Measurements from ENCODE around the gene OR5H1.

DNA sequence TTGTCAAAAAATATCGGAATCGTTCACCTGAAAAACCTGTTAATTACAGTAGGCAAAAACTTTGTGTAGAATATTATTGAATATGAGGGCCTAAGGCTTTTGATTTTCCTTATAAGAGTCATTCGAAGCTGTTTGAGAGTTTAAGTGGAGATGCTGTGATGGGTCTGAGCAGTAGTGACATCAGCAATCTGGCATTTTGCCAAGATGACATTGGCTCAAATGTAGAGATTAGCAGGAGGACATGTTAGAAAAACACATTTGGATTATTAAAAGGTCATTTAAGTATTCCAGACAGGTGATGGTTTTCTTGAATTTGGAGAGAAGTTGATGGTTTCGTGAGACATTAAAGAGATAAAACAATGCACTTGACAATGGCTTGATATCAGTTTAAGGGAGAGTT lies 30.7 kb upstream of the OR5H1 start:
- TF ChIP-seq, protein P1, sequence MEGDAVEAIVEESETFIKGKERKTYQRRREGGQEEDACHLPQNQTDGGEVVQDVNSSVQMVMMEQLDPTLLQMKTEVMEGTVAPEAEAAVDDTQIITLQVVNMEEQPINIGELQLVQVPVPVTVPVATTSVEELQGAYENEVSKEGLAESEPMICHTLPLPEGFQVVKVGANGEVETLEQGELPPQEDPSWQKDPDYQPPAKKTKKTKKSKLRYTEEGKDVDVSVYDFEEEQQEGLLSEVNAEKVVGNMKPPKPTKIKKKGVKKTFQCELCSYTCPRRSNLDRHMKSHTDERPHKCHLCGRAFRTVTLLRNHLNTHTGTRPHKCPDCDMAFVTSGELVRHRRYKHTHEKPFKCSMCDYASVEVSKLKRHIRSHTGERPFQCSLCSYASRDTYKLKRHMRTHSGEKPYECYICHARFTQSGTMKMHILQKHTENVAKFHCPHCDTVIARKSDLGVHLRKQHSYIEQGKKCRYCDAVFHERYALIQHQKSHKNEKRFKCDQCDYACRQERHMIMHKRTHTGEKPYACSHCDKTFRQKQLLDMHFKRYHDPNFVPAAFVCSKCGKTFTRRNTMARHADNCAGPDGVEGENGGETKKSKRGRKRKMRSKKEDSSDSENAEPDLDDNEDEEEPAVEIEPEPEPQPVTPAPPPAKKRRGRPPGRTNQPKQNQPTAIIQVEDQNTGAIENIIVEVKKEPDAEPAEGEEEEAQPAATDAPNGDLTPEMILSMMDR (IDR thresholded peaks at IDR 0.05), result no peak
- TF ChIP-seq POLR2AphosphoS5 (IDR thresholded peaks at IDR 0.05) (no peak), POLR2A (IDR thresholded peaks at IDR 0.05) (no peak)
